NCI-H2107 (cell line): ENCODE results near the gene POLR3H.

ENCODE experiments used
- DNase-seq: peaks from one replicate; lab custom pipeline; 2025; lab: John Stamatoyannopoulos, UW

Gene POLR3H

DNA sequence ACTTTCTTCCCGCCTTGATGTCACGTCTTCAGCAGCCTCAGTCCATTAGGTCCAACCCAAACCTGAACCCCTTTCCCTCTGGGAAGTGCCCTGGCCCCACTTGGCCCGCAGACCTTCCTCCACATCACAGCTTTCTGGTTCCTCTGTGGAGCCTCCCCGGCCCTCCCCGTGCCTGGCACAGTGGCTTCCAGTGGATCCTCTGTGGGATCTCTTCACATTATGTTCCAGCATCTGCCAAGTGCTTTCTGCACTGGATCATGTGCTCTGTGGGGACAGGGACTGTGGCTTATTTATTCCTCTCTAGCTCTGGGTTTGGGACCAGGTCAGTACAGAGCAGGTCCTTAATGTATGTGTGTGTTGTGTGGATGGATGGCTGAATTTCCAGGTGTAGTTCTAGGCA lies 30.9 kb downstream of the POLR3H start:
- DNase-seq = no peak

DNA sequence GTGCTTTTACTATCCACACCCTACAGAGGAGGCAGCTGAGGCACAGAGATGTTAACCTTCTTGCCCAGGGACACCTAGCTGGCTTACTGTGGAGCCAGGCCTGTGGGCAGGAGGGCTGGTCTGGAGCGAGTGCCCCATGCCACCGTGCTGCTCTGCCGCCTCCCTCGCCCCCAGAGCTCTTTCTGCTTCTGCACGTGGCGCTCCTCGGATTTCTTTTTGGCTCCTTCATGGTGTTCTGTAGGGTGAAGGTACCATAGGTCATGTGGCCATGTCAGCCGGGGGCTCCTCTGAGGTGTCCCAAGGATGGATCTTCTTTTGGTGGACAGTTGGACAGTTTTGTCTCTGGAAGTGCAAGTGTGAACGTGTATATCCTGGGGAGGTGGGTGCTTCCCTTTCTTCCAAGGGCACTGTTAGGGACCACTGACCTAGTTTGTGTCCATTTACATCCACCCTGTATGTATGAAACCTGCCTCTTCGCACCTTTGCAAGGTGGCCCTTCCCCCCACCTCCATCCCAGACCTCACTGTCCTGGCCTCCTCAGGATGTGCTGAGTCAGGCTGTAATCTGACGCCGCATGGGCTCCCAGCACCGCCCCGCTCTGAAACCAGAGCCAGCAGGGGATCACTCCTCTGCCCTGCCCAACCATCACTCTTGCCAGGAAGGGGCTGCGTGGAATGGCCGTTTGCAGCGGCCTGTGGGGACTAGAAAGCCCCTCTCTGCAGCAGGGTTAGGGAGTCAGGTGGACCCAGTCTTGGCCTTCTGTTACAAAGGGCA lies 31.7 kb downstream of the POLR3H start:
- DNase-seq = no peak

DNA sequence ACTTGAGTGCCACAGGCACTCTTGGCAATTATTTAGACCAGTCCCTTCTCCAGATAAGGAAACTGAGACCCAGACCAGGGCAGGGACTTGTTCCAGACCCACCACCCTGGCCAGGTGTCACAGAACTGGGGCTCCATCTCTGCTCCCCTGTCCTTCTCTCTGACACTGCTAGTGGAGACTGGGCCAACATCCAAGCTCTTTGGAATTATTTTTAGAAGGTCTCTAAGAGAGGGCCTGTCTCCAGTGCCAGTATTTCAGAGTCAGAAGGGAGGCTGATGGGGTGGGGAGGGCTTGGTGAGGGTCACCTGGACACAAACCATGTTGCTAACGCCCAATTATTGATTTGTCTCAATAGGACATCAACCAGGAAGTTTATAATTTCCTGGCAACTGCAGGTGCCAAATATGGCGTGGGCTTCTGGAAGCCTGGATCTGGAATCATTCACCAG lies 32.7 kb downstream of the POLR3H start:
- DNase-seq = no peak

DNA sequence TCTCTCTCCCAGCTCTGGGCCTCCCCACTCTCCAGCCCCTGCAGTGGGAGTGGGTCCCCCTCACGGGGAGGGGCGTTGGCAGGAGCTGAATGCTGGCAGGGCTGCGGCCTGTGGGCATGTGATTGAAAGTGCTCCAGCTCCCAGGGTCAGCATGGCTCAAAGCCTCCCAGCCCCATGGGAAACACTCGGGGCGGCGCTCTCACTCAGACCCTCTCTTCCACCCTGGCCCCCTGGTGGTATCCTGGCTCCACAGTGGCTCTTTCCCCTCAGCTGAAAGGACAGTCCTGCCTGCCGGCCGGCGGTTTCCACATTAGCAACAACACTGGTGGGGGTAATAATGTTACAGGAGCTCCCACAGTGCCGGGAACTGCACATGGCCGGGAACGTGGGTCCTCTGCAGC lies 35.5 kb downstream of the POLR3H start:
- no peak for DNase-seq

DNA sequence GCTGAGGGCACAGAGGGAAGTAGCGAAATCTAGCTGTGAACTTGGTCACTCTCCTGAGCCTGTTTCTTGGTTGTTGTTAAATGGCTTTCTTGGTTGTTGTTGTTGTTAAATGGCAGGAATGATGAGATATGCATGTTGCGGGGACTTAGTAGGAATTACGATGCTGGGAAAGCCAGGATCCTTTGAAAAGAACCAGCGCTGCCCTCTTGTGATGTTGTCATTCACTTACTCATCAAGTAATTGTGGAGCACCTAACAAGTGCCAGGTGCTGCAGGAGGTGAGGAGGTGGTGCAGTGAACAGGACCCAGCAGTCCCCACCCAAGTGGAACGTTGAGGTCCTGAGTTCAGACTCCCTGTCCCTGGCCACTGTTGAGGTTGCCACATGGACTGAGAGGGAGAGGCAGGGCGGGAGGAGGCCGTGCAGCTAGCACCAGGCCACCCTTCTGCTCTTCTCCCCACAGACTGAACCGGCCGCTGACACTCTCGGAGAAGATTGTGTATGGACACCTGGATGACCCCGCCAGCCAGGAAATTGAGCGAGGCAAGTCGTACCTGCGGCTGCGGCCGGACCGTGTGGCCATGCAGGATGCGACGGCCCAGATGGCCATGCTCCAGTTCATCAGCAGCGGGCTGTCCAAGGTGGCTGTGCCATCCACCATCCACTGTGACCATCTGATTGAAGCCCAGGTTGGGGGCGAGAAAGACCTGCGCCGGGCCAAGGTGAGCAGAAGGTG lies 36.8 kb downstream of the POLR3H start:
- no peak for DNase-seq

DNA sequence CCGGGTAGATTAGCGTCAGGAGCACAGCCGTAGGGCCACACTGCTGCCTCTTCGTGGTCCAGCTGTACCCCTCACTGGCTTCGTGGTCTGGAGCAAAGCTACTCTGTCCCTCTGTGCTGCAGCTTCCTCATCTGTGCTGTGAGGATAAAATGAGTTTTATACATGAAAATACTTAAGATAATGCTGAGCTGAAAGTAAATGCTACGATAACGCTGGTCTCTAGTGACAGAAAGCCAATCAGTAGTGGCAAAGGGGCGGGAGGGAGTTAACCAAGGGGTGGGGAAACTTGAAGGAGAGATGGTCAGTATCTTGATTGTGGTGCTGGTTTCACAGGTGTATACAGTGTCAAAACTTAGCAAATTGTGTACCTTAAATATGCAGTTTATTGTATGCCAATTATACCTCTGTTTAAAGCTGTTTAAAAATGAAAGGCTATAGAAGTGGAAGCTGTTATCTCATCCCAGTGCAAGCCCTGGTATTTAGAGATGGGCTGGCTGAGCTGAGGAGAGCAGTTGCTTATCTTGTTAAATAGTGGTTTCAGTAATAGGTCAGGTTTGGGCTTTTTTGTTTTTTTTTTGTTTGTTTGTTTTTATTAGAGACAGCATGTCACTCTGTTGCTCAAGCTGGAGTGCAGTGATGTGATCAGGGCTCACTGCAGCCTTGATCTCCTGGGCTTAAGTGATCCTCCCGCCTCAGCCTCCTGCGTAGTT lies 38.6 kb downstream of the POLR3H start:
- no peak for DNase-seq

DNA sequence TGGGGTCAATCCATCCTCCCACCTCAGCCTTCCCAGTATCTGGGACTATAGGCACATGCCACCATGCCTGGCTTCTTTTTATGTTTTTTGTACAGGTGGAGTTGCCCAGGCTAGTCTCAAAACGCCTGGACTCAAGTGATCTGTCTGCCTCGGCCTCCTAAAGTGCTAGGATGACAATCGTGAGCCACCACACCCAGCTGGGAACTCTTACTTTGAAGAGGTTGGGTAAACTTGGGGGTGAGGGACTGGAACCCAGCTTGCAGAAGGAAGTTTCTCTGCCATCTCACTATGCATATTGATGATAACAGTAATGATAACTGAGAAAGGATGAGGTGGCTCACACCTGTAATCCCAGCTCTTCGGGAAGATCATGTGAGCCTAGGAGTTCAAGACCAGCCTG lies 39.5 kb downstream of the POLR3H start:
- no peak for DNase-seq

DNA sequence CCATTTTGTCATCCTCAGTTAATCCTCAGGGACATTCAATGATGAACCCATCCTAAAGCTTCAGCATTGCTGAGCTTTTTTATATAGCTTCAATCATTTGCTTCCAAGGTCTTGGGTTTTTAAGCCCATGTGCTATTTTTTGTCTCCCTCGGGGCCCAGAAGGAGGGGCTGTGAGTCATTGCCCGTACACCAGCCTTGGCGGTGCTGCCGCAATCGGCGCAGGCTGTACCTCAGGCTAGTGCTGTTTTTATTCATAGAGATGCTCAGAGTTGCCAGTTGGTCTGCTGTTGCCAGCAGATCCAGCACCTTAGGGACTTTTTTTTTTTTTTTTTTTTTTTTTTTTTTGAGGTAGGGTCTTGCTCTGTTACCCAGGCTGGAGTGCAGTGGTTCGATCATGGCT lies 39.9 kb downstream of the POLR3H start:
- no peak for DNase-seq

DNA sequence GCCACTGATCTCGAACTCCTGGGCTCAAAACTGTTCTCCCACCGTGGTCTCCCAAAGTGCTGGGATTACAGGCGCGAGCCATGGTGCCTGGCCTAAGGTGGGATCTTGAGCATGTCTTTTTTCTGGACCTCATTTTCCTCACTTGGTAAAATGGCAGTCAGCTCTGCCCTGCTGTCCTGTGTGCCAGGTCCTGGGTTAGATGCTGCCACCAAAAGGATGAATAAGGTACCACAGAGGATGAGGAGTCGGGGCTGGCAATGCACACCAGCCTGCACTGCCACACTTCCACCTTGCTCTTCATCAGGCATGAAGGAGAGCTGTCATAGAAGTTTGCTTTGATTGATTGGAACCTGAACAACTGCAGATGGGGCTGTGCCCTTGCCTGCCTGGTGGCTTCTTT lies 43.1 kb downstream of the POLR3H start:
- DNase-seq = no peak

DNA sequence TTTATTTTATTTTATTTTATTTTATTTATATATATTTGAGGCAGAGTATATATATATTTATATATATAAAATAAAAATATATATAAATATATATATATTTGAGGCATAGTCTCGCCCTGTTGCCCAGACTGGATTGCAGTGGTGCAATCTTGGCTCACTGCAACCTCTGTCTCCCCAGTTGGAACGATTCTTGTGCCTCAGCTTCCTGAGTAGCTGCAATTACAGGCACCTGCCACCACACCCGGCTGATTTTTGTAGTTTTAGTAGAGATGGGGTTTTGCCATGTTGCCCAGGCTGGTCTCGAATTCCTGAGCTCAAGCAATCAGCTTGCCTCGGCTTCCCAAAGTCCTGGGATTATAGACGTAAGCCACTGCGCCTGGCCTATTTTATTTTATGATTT lies 44.0 kb downstream of the POLR3H start:
- no peak for DNase-seq

DNA sequence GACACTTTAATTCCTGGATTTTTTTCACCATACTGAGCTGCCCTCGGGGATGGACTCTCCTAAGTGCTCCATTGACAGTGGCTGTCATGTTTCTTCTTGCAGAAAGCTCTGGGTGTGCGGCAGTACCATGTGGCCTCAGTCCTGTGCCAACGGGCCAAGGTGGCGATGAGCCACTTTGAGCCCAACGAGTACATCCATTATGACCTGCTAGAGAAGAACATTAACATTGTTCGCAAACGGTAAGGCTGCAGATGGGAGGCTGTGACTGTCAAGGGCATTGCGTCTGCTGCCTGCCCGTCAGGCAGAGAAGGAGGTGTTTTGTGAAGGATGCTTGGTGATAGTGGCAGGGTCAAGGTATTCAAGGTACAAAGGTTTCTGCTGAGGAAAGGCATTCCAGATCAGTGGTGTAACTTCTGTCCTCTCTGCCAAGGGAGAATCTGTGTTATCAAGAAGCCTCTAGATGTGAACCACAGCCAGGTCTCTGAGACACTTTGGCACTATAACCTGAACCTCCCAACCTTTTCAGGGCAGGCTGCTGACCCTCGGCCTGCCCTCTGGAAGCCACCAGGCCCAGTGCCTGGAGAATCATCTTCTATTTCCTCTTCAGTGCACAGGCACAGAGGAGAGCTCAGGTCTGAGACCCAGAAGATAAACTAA lies 44.5 kb downstream of the POLR3H start:
- no peak for DNase-seq

DNA sequence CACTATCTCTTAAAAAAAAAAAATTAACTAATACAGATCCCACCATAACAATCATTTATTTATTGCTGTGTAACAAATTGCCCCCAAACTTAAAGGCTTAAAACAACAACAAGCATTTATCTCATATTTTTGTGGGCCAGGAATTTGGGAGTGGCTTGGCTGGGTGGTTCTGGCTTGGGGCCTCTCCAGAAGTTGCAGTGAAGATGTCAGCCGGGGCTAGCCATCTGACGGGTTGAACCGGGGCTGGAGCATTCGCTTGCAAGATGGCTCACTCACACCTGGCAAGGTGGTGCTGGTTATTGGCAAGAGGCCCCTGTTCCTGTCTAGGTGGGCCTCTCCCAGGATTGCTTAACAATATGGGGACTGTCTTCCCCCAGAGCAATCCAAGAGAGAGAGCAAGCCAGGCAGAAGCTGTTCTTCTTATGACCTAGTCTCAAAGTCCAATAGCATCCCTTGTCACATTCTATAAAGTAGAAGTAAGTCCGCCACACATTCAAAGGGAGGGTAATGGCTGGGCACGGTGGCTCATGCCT lies 45.9 kb downstream of the POLR3H start:
- no peak for DNase-seq

DNA sequence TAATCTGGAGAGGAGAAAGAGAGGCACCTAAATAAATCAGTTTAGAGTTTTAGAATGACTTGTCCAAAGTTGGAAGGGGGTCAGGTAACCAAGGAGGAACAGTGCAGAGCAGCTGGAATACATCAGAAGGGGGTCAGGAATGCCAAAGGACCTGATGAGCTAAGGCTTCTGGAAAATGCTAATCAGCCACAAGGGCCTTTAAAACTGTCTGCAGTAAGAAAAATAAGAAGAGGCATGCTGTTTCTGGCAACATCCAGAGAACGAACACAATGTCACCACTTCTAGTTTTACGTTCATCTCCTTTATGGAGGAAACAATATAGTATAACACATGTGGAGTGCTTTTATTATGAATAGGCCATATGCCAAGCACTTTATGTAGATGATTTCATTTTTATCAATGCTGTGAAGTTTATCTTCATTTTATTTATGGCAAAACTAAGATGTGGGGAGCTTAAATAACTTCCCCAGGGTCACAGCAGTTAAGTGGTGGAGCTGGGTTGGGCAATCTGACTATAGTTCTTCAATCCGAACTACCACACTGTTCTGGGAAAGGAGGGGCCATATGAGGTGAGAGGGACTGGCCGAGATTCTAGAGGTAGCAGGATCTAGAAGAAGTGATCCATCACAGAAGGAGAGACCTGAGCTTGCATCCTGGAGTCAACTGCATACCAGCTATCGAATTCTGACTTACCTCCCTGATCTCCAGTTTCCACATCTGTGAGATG lies 52.7 kb downstream of the POLR3H start:
- DNase-seq = no peak

DNA sequence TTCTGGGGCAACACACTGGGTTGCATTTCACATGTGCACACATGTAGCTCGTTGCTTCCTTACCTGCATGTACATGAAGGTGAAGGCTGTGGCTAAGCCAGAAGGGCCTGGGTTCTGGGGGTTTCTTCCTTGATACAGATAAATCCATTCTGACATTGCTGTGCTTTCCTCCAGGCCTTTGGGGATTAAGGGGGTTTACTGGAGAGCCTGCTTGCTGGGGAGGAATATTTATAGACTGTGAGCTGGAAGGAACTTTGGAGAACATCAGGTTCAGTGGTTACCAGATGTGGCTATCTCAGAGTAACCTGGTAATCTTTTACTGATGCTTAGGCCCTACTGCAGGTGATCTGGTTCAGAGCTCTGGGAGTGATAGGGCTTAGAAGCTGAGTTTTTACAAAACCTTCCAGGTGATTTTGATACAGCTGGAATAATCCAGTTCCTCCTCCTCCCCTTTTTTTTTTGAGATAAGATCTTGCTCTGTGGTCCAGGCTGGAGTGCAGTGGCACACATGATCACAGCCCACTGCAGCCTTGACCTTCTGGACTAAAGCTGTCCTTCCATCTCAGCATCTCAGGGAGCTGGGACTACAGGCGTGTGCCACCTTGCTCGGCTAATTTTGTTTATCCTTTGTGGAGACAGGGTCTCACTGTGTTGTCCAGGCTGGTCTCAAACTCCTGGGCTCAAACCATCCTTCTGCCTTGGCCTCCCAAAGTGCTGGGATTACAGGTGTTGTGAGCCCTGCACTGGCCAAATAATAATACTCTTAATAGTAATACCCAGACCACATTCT lies 55.5 kb downstream of the POLR3H start:
- no peak for DNase-seq

DNA sequence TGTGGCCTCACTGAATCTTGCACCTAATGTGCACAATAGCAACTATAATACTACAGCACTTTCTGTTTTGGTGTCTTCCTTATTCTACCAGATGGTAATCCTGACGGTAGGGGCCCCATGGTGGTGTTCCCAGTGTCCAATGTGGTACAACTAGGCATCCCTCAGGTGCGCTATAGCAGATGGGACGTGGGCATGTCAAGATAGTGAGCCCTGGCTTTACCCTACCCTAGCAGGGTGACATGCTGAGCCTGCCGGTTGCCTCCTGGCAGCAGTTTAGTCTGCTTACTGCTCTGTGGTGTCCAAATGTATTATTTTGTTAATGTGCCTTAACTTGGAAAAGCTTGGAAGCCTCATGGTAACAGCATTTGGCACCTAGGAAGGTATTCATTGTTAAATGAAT lies 56.2 kb downstream of the POLR3H start:
- no peak for DNase-seq

DNA sequence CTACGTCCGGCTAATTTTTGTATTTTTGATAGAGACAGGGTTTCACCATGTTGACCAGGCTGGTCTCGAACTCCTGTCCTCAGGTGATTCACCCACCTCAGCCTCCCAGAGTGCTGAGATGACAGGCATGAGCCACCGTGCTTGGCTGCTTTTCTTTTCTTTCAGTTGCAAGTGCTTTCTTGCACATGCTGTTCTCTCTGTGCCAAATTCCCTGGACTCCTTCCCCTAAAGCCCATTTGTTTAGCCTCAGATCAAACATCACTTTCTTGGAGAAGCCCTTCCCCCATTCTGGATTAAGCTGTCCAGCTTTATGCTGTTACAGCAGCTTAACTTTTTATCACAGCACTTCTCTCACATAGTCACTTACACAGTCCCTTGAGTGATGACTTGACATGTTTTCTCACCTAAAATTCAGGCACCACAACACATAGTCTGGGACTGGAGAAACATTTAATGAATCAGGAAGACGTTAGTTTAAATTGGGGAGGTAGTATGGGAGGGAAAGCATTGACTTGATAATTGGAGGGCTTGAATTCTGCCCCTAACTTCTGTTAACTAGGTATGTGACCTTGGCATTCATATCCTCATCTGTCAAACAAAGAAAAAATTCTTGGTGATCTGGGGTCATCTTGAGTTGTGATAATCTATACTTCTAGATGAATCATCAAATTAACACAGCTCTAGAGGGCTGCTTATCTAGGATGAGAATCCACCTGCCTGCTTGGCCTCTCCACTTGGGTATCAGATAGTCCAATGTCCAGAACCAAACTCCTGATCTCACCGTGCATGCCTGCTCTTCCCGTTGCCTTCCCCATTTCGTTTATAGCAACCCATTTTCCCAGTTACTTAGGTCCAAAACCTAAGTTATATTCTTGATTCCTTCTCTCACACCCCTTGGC lies 57.0 kb downstream of the POLR3H start:
- no peak for DNase-seq

DNA sequence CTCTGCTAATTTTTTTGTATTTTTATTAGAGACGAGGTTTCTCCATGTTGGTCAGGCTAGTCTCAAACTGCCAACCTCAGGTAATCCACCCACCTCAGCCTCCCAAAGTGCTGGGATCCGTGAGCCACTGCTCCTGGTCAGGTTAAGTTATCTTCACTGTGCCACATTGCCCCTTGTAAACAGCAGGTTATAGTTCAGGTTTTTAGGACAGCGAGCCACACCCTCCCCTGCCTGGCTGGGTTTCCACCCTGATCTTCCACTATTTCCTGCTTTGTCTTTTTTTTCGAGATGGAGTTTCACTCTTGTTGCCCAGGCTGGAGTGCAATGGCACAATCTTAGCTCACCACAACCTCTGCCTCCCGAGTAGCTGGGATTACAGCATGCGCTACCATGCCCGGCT lies 59.2 kb downstream of the POLR3H start:
- no peak for DNase-seq

DNA sequence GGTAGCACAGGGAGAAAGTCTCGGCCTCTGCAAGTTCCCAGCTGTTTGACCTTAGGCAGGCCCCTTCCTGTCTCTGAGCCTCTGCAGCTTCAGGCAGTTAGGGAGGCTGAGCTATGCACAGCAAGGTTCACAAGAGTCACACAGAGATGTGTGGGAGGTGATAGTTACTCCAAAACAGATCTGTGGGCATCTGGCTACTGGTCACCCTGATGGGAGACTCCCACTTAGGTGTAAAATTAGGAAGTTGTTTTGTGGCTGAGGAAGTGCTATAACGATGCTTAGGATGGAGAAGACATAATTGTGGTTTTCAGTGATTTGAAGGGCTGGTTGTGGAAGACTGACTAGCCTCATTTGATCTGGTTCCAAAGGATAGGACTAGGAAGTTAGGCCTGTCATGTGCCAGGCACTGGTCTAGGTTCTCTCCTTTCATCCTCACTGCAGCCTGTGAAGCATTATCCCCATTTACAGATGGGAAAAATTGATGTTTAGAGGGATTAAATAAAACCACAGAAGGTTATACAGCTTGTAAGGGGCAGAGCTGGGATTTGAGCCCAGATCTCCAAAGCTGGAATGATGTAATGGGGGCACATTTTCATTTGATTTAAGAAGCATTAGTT lies 61.8 kb downstream of the POLR3H start:
- DNase-seq = no peak

DNA sequence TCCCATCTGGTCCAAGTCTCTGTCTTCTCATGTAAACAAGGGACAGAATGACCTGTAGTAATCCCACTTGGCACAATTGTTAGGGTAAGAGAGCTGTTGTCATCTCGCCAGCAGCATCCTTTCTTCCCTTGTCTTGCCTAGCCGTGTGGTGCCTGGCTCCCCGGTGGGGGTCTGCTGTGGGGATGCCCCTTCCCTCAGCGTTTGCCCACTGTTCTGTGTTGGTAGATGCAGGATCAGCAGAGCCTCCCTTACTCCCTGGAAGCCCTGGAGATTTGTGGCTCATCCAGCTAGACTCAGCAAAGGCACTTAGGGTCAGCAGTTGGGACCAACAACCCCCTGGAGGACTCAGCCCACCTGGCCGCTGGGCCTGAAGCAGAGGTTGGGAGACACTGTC lies 62.3 kb downstream of the POLR3H start:
- no peak for DNase-seq
